ENCODE measurements around the gene PCDHA2. TPM values are rescaled to one million over a fixed set of nuclear protein-coding genes. Genes with fewer than 3 reads are reported as not detected.
"Not testable (repeated sequence)": the region's sequence is repeated elsewhere in the genome, so short reads cannot be mapped to it uniquely, and the experiment has no call there.

Gene PCDHA2
- total and polyA plus RNA-seq, 3 experiments from 2014 or later = not detected

GRCh38 chr5:140787849-140788504, 6.7 kb upstream of the PCDHA2 start:
- H3K27ac ChIP-seq (ENCODE audit: low read depth, low read length); H3K4me1 ChIP-seq (ENCODE audit: insufficient read depth, low read length); H3K4me3 Mint-ChIP-seq; H3K4me1 Mint-ChIP-seq; H3K27me3 ChIP-seq (ENCODE audit: insufficient read depth, low read length, poor library complexity, severe bottlenecking); DNase-seq; H3K4me3 ChIP-seq (ENCODE audit: low read length); POLR2A ChIA-PET; H3K36me3 ChIP-seq (ENCODE audit: insufficient read depth, low read length); CTCF ChIA-PET: not testable (repeated sequence)
- H3K9me3 ChIP-seq (ENCODE audit: low read length) = peaks cover 11% of the 10 kb centered on the region
- Mint-ChIP-seq H3K27me3 (peaks cover 24 to 52% of the 10 kb centered on the region in 2 donors), H3K36me3 (peaks cover 0 to 15% (median 2%) of the 10 kb centered on the region in 3 donors), H3K9me3 (peaks cover 30 to 79% (median 60%) of the 10 kb centered on the region in 5 donors), H3K27ac (peak overlapping the region in 1 of 8 donors; percentile 72)

- Histone ChIP-seq H3K27me3 (ENCODE audit: insufficient read depth, low read length, poor library complexity, severe bottlenecking) (no peaks in the 10 kb centered on the region), H3K9me3 (ENCODE audit: low read length) (peaks cover 11% of the 10 kb centered on the region), H3K27ac (ENCODE audit: low read depth, low read length) (no peak overlapping the region), H3K36me3 (ENCODE audit: insufficient read depth, low read length) (no peaks in the 10 kb centered on the region), H3K4me1 (ENCODE audit: insufficient read depth, low read length) (no peaks in the 10 kb centered on the region), H3K4me3 (ENCODE audit: low read length) (no peak overlapping the region)
- Mint-ChIP-seq H3K9me3 (peaks cover 33 to 76% (median 67%) of the 10 kb centered on the region in 5 donors), H3K36me3 (peaks cover 2 to 7% (median 2%) of the 10 kb centered on the region in 3 donors), H3K4me3 (no peak overlapping the region), H3K27me3 (peaks cover 31 to 54% of the 10 kb centered on the region in 2 donors), H3K4me1 (no peaks in the 10 kb centered on the region), H3K27ac (no peak overlapping the region)
- POLR2A ChIA-PET = no interaction called here
- DNase-seq = no peak
- CTCF ChIA-PET = no interaction called here
Measured at GRCh38 chr5:140791089-140791488, 3.6 kb upstream of the PCDHA2 start.

GRCh38 chr5:140795259-140795641, 598 bp downstream of the PCDHA2 start:
- no peaks in the 10 kb centered on the region for H3K4me1 ChIP-seq (ENCODE audit: insufficient read depth, low read length)
- H3K4me3 ChIP-seq (ENCODE audit: low read length) = no peak overlapping the region
- H3K9me3 ChIP-seq (ENCODE audit: low read length) = peaks cover 3% of the 10 kb centered on the region
- no peaks in the 10 kb centered on the region for H3K27me3 ChIP-seq (ENCODE audit: insufficient read depth, low read length, poor library complexity, severe bottlenecking)
- H3K27ac ChIP-seq (ENCODE audit: low read depth, low read length) = no peak overlapping the region
- peaks cover 34 to 62% (median 51%) of the 10 kb centered on the region in 5 donors for H3K9me3 Mint-ChIP-seq
- no peaks in the 10 kb centered on the region for H3K4me1 Mint-ChIP-seq
- no peak overlapping the region for H3K4me3 Mint-ChIP-seq
- ChIA-PET CTCF (no interaction called here), POLR2A (no interaction called here)
- H3K36me3 Mint-ChIP-seq = peaks cover 0 to 7% (median 2%) of the 10 kb centered on the region in 3 donors
- DNase-seq = no peak
- peaks cover 26 to 50% of the 10 kb centered on the region in 2 donors for H3K27me3 Mint-ChIP-seq
- H3K27ac Mint-ChIP-seq = no peak overlapping the region
- no peaks in the 10 kb centered on the region for H3K36me3 ChIP-seq (ENCODE audit: insufficient read depth, low read length)

- H3K27ac Mint-ChIP-seq; H3K4me3 ChIP-seq (ENCODE audit: low read length); CTCF ChIA-PET; POLR2A ChIA-PET; H3K36me3 Mint-ChIP-seq; H3K4me3 Mint-ChIP-seq; H3K27ac ChIP-seq (ENCODE audit: low read depth, low read length); H3K27me3 ChIP-seq (ENCODE audit: insufficient read depth, low read length, poor library complexity, severe bottlenecking); H3K4me1 ChIP-seq (ENCODE audit: insufficient read depth, low read length); H3K9me3 ChIP-seq (ENCODE audit: low read length); H3K4me1 Mint-ChIP-seq; DNase-seq; H3K36me3 ChIP-seq (ENCODE audit: insufficient read depth, low read length): not testable (repeated sequence)
- Mint-ChIP-seq H3K27me3 (peaks cover 24 to 49% of the 10 kb centered on the region in 2 donors), H3K9me3 (peaks cover 29 to 66% (median 54%) of the 10 kb centered on the region in 5 donors)
Measured at GRCh38 chr5:140796072-140796717, 1.5 kb downstream of the PCDHA2 start.

GRCh38 chr5:140796718-140797095, 2.1 kb downstream of the PCDHA2 start:
- H3K4me3 ChIP-seq (ENCODE audit: low read length) = no peak overlapping the region
- H3K27ac Mint-ChIP-seq = no peak overlapping the region
- CTCF ChIA-PET = no interaction called here
- peaks cover 8% of the 10 kb centered on the region for H3K9me3 ChIP-seq (ENCODE audit: low read length)
- no peaks in the 10 kb centered on the region for H3K27me3 ChIP-seq (ENCODE audit: insufficient read depth, low read length, poor library complexity, severe bottlenecking)
- H3K27me3 Mint-ChIP-seq = peaks cover 19 to 44% of the 10 kb centered on the region in 2 donors
- no peaks in the 10 kb centered on the region for H3K36me3 ChIP-seq (ENCODE audit: insufficient read depth, low read length)
- H3K36me3 Mint-ChIP-seq = peaks cover 0 to 4% (median 2%) of the 10 kb centered on the region in 3 donors
- H3K4me3 Mint-ChIP-seq = no peak overlapping the region
- peaks cover 29 to 66% (median 51%) of the 10 kb centered on the region in 5 donors for H3K9me3 Mint-ChIP-seq
- DNase-seq = no peak
- H3K4me1 ChIP-seq (ENCODE audit: insufficient read depth, low read length) = no peaks in the 10 kb centered on the region
- no peaks in the 10 kb centered on the region for H3K4me1 Mint-ChIP-seq
- POLR2A ChIA-PET = no interaction called here
- no peak overlapping the region for H3K27ac ChIP-seq (ENCODE audit: low read depth, low read length)

- peaks cover 4% of the 10 kb centered on the region for H3K9me3 ChIP-seq (ENCODE audit: low read length)
- H3K4me1 ChIP-seq (ENCODE audit: insufficient read depth, low read length) = no peaks in the 10 kb centered on the region
- Mint-ChIP-seq H3K36me3 (peaks cover 0 to 4% (median 0%) of the 10 kb centered on the region in 3 donors), H3K4me3 (no peak within 1 kb of the TSS), H3K27me3 (peaks cover 15 to 37% of the 10 kb centered on the region in 2 donors), H3K4me1 (no peaks in the 10 kb centered on the region), H3K27ac (no peak within 1 kb of the TSS), H3K9me3 (peaks cover 37 to 59% (median 41%) of the 10 kb centered on the region in 5 donors)
- no peak within 1 kb of the TSS for H3K4me3 ChIP-seq (ENCODE audit: low read length)
- DNase-seq = no peak
- H3K27ac ChIP-seq (ENCODE audit: low read depth, low read length) = no peak within 1 kb of the TSS
- H3K27me3 ChIP-seq (ENCODE audit: insufficient read depth, low read length, poor library complexity, severe bottlenecking) = no peaks in the 10 kb centered on the region
- CTCF ChIA-PET = no interaction called here
- POLR2A ChIA-PET = no interaction called here
- no peaks in the 10 kb centered on the region for H3K36me3 ChIP-seq (ENCODE audit: insufficient read depth, low read length)
Measured at GRCh38 chr5:140800816-140801493, 6.3 kb downstream of the PCDHA2 start, which contains the start of gene PCDHA3. PCDHA3 (plus strand) TSS chr5:140801057.

GRCh38 chr5:140801494-140801841, 6.8 kb downstream of the PCDHA2 start:
- Histone ChIP-seq H3K27me3 (ENCODE audit: insufficient read depth, low read length, poor library complexity, severe bottlenecking) (no peaks in the 10 kb centered on the region), H3K4me3 (ENCODE audit: low read length) (no peak overlapping the region), H3K27ac (ENCODE audit: low read depth, low read length) (no peak overlapping the region), H3K36me3 (ENCODE audit: insufficient read depth, low read length) (no peaks in the 10 kb centered on the region), H3K9me3 (ENCODE audit: low read length) (peaks cover 4% of the 10 kb centered on the region), H3K4me1 (ENCODE audit: insufficient read depth, low read length) (no peaks in the 10 kb centered on the region)
- ChIA-PET CTCF (no interaction called here), POLR2A (no interaction called here)
- Mint-ChIP-seq H3K4me1 (no peaks in the 10 kb centered on the region), H3K36me3 (peaks cover 0 to 4% (median 0%) of the 10 kb centered on the region in 3 donors), H3K27ac (no peak overlapping the region), H3K4me3 (no peak overlapping the region), H3K27me3 (peaks cover 16 to 41% of the 10 kb centered on the region in 2 donors), H3K9me3 (peaks cover 38 to 58% (median 43%) of the 10 kb centered on the region in 5 donors)
- DNase-seq = no peak

GRCh38 chr5:140802381-140802780, 7.7 kb downstream of the PCDHA2 start:
- H3K27ac ChIP-seq (ENCODE audit: low read depth, low read length); H3K4me3 Mint-ChIP-seq; DNase-seq; H3K9me3 ChIP-seq (ENCODE audit: low read length); POLR2A ChIA-PET; CTCF ChIA-PET; H3K4me3 ChIP-seq (ENCODE audit: low read length); H3K27me3 ChIP-seq (ENCODE audit: insufficient read depth, low read length, poor library complexity, severe bottlenecking); H3K4me1 Mint-ChIP-seq; H3K4me1 ChIP-seq (ENCODE audit: insufficient read depth, low read length); H3K36me3 ChIP-seq (ENCODE audit: insufficient read depth, low read length); H3K27ac Mint-ChIP-seq; H3K36me3 Mint-ChIP-seq: not testable (repeated sequence)
- Mint-ChIP-seq H3K9me3 (peaks cover 33 to 57% (median 40%) of the 10 kb centered on the region in 5 donors), H3K27me3 (peaks cover 16 to 46% of the 10 kb centered on the region in 2 donors)

Data from CD8-positive, alpha-beta memory T cell (primary cell).